Sigmoid colon (tissue), 7 donors: ENCODE measurements around the gene ZNF487. TPM values are rescaled to one million over a fixed set of nuclear protein-coding genes. Genes with fewer than 3 reads are reported as not detected.

Source experiments
- DNase-seq: peaks from one replicate; pipeline ENCODE4 v3.0.0-alpha.2; 2019
- H3K27ac ChIP-seq, 4 donors: fragments of 200-600 bp; sonication (generic); one replicate each; pipeline ENCODE4 v1.5.1; 2016 to 2019; ENCODE audit warnings: mild to moderate bottlenecking in 1 of 4
- H3K27me3 ChIP-seq, 3 donors: fragments of 200-600 bp; sonication (generic); one replicate each; pipeline ENCODE4 v1.5.1; 2019; ENCODE audit warnings: mild to moderate bottlenecking in 1 of 3
- H3K36me3 ChIP-seq, 4 donors: fragments of 200-600 bp; sonication (generic); one replicate each; pipeline ENCODE4 v1.5.1; 2016 to 2019
- H3K4me1 ChIP-seq, 4 donors: fragments of 200-600 bp; sonication (generic); one replicate each; pipeline ENCODE4 v1.5.1; 2017 to 2019
- H3K4me3 ChIP-seq, 4 donors: fragments of 200-600 bp; sonication (generic); one replicate each; pipeline ENCODE4 v1.5.1; 2017 to 2019; ENCODE audit warnings: mild to moderate bottlenecking in 2 of 4, moderate library complexity in 1 of 4
- H3K9me3 ChIP-seq, 4 donors: fragments of 200-600 bp in 3 of 4; sonication (generic) in 3 of 4; one replicate each; pipeline versions ENCODE4 v1.5.1 to v1.6.1; 2013 to 2019
- CTCF ChIP-seq, 4 experiments: fragments of 450-650 bp in 3 of 4; fragments of 200-600 bp in 1 of 4; IDR thresholded peaks; one replicate each; pipeline ENCODE4 v1.5.1; 2016 to 2019; ENCODE audit warnings: antibody characterized with exemption in 4 of 4, mild to moderate bottlenecking in 3 of 4, moderate library complexity in 2 of 4
- EP300 ChIP-seq, 4 donors: sonication (generic); formaldehyde crosslinking; IDR thresholded peaks; one replicate each; pipeline ENCODE4 v1.6.1; 2017; ENCODE audit warnings: antibody characterized with exemption in 4 of 4
- POLR2A ChIP-seq, 2 donors: fragments of 450-650 bp; IDR thresholded peaks; one replicate each; pipeline ENCODE4 v1.6.1; 2016; ENCODE audit warnings: antibody characterized with exemption in 2 of 2, mild to moderate bottlenecking in 2 of 2, moderate library complexity in 2 of 2
- POLR2AphosphoS5 ChIP-seq, 4 donors: sonication (generic); formaldehyde crosslinking; IDR thresholded peaks; one replicate each; pipeline ENCODE4 v1.6.1; 2017; ENCODE audit warnings: antibody characterized with exemption in 4 of 4
- WGBS, 2 donors: extraction: QIAGEN DNeasy Blood & Tissue Kit; methylation state at CpG; one replicate each; pipeline ENCODE4 v1.1.7; 2013; 5-methylcytosine and 5-hydroxymethylcytosine counted together
- intact Hi-C: fragments of 100-400 bp; cut with DNase I; formaldehyde crosslinking; loops from one replicate; pipeline ENCODE4 v1.15.1; 2023
- polyA plus RNA-seq, 3 donors: library from polyadenylated mRNA; stranded (reverse); fragments of 200-250 nt; gene quantifications; one replicate each; pipeline ENCODE4 v1.2.3, GENCODE V29; 2013
- total RNA-seq, 4 donors: library from RNA; depleted of rRNA; stranded (reverse); fragments of >200 nt; gene quantifications; one replicate each; pipeline ENCODE4 v1.1.0, GENCODE V29; 2016
- donor health status: healthy with polysubstance abuse.
- donor health status: Bipolar disorder and iron deficiency.
- donor health status: healthy.

The ZNF487 gene
- total RNA-seq = 10 to 100 TPM in 3 of 4 donors, 1 to 10 TPM in 1; 6.1 to 21.6 (median 13.3) TPM
- 1 to 10 TPM; 5.3 to 6.6 (median 6.5) TPM for polyA plus RNA-seq

- Histone ChIP-seq H3K27me3 (no peaks in the 10 kb centered on the region), H3K36me3 (no peaks in the 10 kb centered on the region), H3K9me3 (no peaks in the 10 kb centered on the region), H3K4me1 (peaks cover 0 to 19% (median 14%) of the 10 kb centered on the region in 4 donors), H3K27ac (peak within 1 kb of the TSS; percentile 86 to 99 (median 97)), H3K4me3 (peak within 1 kb of the TSS; percentile 52 to 79 (median 69))
- DNase-seq = peak; percentile 94
- 0% methylated on average over 69 of the region's 69 CpGs for WGBS, 2 donors
- TF ChIP-seq CTCF (IDR thresholded peaks at IDR 0.05) = no peak
- TF ChIP-seq POLR2A (IDR thresholded peaks at IDR 0.05) = peak; percentile 80 to 87
- TF ChIP-seq POLR2AphosphoS5 (IDR thresholded peaks at IDR 0.05) = peak; percentile 84 to 98 (median 96)
- peak in 2 of 4 donors; percentile 3 to 42 for TF ChIP-seq EP300 (IDR thresholded peaks at IDR 0.05)
- intact Hi-C loops = loop anchor here (1.0 to 2.0 kb wide), 3 partner anchors 16 to 40 kb away; partner anchors contain the start of gene HNRNPF
These were observed at the start of gene ZNF487 for GRCh38 chr10:43436291-43437140. Gene ZNF487, plus strand, starts transcription at chr10:43437111. Its CDS starts 38,703 bp downstream, at chr10:43475814.

- Histone ChIP-seq H3K4me3 (no peak overlapping the region), H3K9me3 (no peaks in the 10 kb centered on the region), H3K27ac (no peak overlapping the region), H3K36me3 (peaks cover 5 to 84% (median 56%) of the 10 kb centered on the region in 4 donors), H3K4me1 (peaks cover 0 to 12% (median 10%) of the 10 kb centered on the region in 4 donors), H3K27me3 (no peaks in the 10 kb centered on the region)
- WGBS, 2 donors = 56 to 69% methylated on average over 5 of the region's 5 CpGs
- TF ChIP-seq POLR2A (IDR thresholded peaks at IDR 0.05) (no peak), CTCF (IDR thresholded peaks at IDR 0.05) (no peak), EP300 (IDR thresholded peaks at IDR 0.05) (no peak), POLR2AphosphoS5 (IDR thresholded peaks at IDR 0.05) (no peak)
- intact Hi-C loops = no loop called here
- DNase-seq = peak; percentile 59
These were observed 49.3 kb upstream of the ZNF487 start for GRCh38 chr10:43387678-43388032.

- DNase-seq = peak; percentile 33
- H3K4me1 ChIP-seq = peaks cover 0 to 17% (median 13%) of the 10 kb centered on the region in 4 donors
- no peaks in the 10 kb centered on the region for H3K27me3 ChIP-seq
- H3K4me3 ChIP-seq = no peak overlapping the region
- intact Hi-C loops = loop anchor here (10.0 kb wide), 2 partner anchors 185 to 255 kb away; partner anchors contain the start of genes CSGALNACT2 and ZNF239
- no peaks in the 10 kb centered on the region for H3K9me3 ChIP-seq
- 58 to 77% methylated on average over 3 of the region's 3 CpGs for WGBS, 2 donors
- H3K36me3 ChIP-seq = peaks cover 15 to 100% (median 68%) of the 10 kb centered on the region in 4 donors
- no peak overlapping the region for H3K27ac ChIP-seq
- TF ChIP-seq POLR2A (IDR thresholded peaks at IDR 0.05) (no peak), POLR2AphosphoS5 (IDR thresholded peaks at IDR 0.05) (no peak), EP300 (IDR thresholded peaks at IDR 0.05) (no peak), CTCF (IDR thresholded peaks at IDR 0.05) (no peak)
These were observed 47.0 kb upstream of the ZNF487 start for GRCh38 chr10:43389867-43390266.

GRCh38 chr10:43390333-43390732 is 46.6 kb upstream of the ZNF487 start:
- peaks cover 15 to 97% (median 68%) of the 10 kb centered on the region in 4 donors for H3K36me3 ChIP-seq
- intact Hi-C loops = loop anchor here (10.0 kb wide), 2 partner anchors 184 to 256 kb away; partner anchors contain the start of genes CSGALNACT2 and ZNF239
- H3K27ac ChIP-seq = no peak overlapping the region
- H3K4me1 ChIP-seq = peaks cover 0 to 22% (median 18%) of the 10 kb centered on the region in 4 donors
- H3K27me3 ChIP-seq = no peaks in the 10 kb centered on the region
- peak; percentile 2 for DNase-seq
- no peaks in the 10 kb centered on the region for H3K9me3 ChIP-seq
- no peak overlapping the region for H3K4me3 ChIP-seq
- no peak for TF ChIP-seq CTCF (IDR thresholded peaks at IDR 0.05)
- 84 to 90% methylated on average over 5 of the region's 5 CpGs for WGBS, 2 donors
